ENCODE measurements around the gene MBNL3. TPM values are rescaled to one million over a fixed set of nuclear protein-coding genes. Genes with fewer than 3 reads are reported as not detected.

Gene MBNL3
- total and polyA plus RNA-seq, 7 donors: 1.7 to 5.8 (median 5.4) TPM

- Histone ChIP-seq H3K36me3 (no peaks in the 10 kb centered on the region), H3K27ac (no peak overlapping the region), H3K9me3 (no peaks in the 10 kb centered on the region), H3K4me1 (no peaks in the 10 kb centered on the region), H3K4me3 (no peak overlapping the region), H3K27me3 (no peaks in the 10 kb centered on the region)
- no peak for TF ChIP-seq POLR2AphosphoS5 (IDR thresholded peaks at IDR 0.05)
- no peak for TF ChIP-seq POLR2A (IDR thresholded peaks at IDR 0.05)
- TF ChIP-seq, protein P1, sequence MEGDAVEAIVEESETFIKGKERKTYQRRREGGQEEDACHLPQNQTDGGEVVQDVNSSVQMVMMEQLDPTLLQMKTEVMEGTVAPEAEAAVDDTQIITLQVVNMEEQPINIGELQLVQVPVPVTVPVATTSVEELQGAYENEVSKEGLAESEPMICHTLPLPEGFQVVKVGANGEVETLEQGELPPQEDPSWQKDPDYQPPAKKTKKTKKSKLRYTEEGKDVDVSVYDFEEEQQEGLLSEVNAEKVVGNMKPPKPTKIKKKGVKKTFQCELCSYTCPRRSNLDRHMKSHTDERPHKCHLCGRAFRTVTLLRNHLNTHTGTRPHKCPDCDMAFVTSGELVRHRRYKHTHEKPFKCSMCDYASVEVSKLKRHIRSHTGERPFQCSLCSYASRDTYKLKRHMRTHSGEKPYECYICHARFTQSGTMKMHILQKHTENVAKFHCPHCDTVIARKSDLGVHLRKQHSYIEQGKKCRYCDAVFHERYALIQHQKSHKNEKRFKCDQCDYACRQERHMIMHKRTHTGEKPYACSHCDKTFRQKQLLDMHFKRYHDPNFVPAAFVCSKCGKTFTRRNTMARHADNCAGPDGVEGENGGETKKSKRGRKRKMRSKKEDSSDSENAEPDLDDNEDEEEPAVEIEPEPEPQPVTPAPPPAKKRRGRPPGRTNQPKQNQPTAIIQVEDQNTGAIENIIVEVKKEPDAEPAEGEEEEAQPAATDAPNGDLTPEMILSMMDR (IDR thresholded peaks at IDR 0.05): no peak
- TF ChIP-seq EP300 (IDR thresholded peaks at IDR 0.05): no peak
- intact Hi-C loops (cut with DNase I): no loop called here
- DNase-seq: no peak
- WGBS, 2 donors: 90 to 95% methylated on average over 2 of the region's 2 CpGs
Measured at GRCh38 chrX:132389480-132389879, 99.4 kb downstream of the MBNL3 start.

DNA sequence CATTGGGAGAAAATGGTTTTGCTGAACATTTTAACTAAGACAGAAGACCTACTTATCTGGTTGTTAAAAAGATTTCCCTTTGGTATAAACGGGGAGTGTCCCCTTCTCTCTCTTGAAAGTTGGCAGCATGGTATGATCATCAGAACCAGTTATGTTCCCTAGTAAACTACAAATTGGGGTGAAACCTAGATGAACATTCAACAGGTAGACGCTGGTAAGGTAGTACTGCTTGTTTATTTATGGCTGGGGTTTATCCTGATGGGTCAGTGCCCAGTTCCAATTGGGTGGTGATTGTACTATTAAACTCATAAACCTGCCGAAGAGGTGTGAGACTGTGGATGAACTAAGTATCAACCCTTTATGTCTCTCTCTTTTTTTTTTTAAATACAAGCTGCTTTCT is 100.5 kb downstream of the MBNL3 start:
- TF ChIP-seq, protein P1 (IDR thresholded peaks at IDR 0.05): no peak
- TF ChIP-seq POLR2A (IDR thresholded peaks at IDR 0.05) (no peak), POLR2AphosphoS5 (IDR thresholded peaks at IDR 0.05) (no peak), EP300 (IDR thresholded peaks at IDR 0.05) (no peak)

DNA sequence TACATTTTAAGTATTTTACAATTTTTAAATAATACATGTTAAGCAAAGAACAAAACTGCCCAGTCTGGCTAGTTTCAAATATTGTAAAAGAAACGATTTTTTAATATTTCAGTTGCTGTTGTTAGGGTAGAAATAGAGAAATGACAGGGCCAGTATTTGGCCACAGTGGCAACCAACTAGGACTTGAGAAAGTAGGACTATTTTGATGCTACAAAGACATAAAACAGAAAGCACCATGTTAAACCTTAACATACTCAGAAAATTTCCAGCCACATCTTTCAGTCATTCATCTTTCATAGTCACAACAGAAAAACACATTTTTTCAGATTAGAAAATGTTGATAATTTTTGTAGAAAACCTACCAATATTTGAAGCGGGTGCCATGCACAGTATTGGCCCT is 104.5 kb downstream of the MBNL3 start:
- Histone ChIP-seq H3K4me1 (no peaks in the 10 kb centered on the region), H3K27me3 (no peaks in the 10 kb centered on the region), H3K36me3 (no peaks in the 10 kb centered on the region), H3K9me3 (no peaks in the 10 kb centered on the region), H3K27ac (no peak overlapping the region), H3K4me3 (no peak overlapping the region)
- intact Hi-C loops (cut with DNase I): no loop called here
- no peak for TF ChIP-seq POLR2AphosphoS5 (IDR thresholded peaks at IDR 0.05)
- TF ChIP-seq EP300 (IDR thresholded peaks at IDR 0.05): no peak
- TF ChIP-seq, protein P1 (IDR thresholded peaks at IDR 0.05): no peak
- TF ChIP-seq POLR2A (IDR thresholded peaks at IDR 0.05): no peak
- DNase-seq: no peak
- 84 to 90% methylated on average over 2 of the region's 2 CpGs for WGBS, 2 donors

More for the DNA sequence above, 100.5 kb downstream of the MBNL3 start:
- no peaks in the 10 kb centered on the region for H3K27me3 ChIP-seq
- no peak for DNase-seq
- no peaks in the 10 kb centered on the region for H3K4me1 ChIP-seq
- H3K4me3 ChIP-seq: no peak overlapping the region
- intact Hi-C loops (cut with DNase I): no loop called here
- no peaks in the 10 kb centered on the region for H3K36me3 ChIP-seq
- H3K27ac ChIP-seq: no peak overlapping the region
- no peaks in the 10 kb centered on the region for H3K9me3 ChIP-seq
- WGBS, 2 donors: 22 to 64% methylated on average over 3 of the region's 3 CpGs

DNA sequence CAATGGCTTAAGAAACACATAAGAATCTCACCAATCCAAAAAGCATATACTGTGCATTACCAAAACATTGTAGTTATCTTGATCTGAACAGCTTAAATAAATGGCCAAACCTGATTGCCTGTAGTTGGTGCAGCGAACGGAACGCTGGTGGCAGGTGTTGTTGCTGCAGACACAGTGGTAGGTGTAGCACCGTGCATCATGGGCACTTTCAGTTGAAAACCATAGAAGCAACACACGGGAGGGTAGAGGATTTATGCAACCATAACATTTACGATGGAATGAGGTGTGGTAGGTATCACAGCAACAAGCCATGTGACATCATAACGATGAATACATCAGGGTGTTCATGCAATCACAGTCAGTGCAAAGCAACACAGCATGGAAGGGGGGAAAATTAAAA is 106.8 kb downstream of the MBNL3 start:
- WGBS, 2 donors: 84 to 93% methylated on average over 7 of the region's 7 CpGs
- H3K9me3 ChIP-seq: no peaks in the 10 kb centered on the region
- H3K4me1 ChIP-seq: no peaks in the 10 kb centered on the region
- H3K36me3 ChIP-seq: no peaks in the 10 kb centered on the region
- no peak overlapping the region for H3K27ac ChIP-seq
- H3K27me3 ChIP-seq: no peaks in the 10 kb centered on the region
- no peak for DNase-seq
- intact Hi-C loops (cut with DNase I): no loop called here
- TF ChIP-seq, protein P1 (IDR thresholded peaks at IDR 0.05): no peak
- TF ChIP-seq EP300 (IDR thresholded peaks at IDR 0.05): no peak
- no peak for TF ChIP-seq POLR2AphosphoS5 (IDR thresholded peaks at IDR 0.05)
- TF ChIP-seq POLR2A (IDR thresholded peaks at IDR 0.05): no peak
- no peak overlapping the region for H3K4me3 ChIP-seq

DNA sequence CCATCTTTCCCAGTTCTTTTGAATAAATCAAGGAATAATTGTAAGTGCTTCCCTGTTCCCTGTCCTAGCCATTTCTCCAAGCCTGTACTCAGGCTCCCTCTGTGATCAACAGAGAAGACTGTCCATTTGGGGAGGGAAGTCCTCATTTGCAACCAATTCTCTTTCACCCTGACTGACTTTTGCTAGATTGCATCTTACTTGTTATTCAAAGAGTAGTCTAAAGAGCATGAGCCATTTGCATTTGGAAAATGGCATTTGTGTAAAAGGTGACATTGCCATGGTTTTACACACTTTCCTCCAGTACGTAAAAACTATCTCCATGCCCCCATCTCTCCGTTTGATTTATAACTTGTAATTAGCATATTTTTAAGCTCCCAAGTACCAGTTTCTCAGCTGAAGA is 110.6 kb downstream of the MBNL3 start:
- WGBS, 2 donors: 88 to 95% methylated on average over 2 of the region's 2 CpGs
- intact Hi-C loops (cut with DNase I): no loop called here
- TF ChIP-seq POLR2AphosphoS5 (IDR thresholded peaks at IDR 0.05) (no peak), EP300 (IDR thresholded peaks at IDR 0.05) (no peak), POLR2A (IDR thresholded peaks at IDR 0.05) (no peak)
- TF ChIP-seq, protein P1 (IDR thresholded peaks at IDR 0.05): no peak
- H3K4me1 ChIP-seq: peaks cover 0 to 3% (median 0%) of the 10 kb centered on the region in 4 donors
- no peaks in the 10 kb centered on the region for H3K9me3 ChIP-seq
- H3K27ac ChIP-seq: no peak overlapping the region
- H3K4me3 ChIP-seq: no peak overlapping the region
- no peaks in the 10 kb centered on the region for H3K27me3 ChIP-seq
- DNase-seq: no peak
- H3K36me3 ChIP-seq: no peaks in the 10 kb centered on the region

All from sigmoid colon (tissue), 7 donors.